ENCODE measurements around the gene EXOC6. TPM values are rescaled to one million over a fixed set of nuclear protein-coding genes. Genes with fewer than 3 reads are reported as not detected.
"Not testable (repeated sequence)": the region's sequence is repeated elsewhere in the genome, so short reads cannot be mapped to it uniquely, and the experiment has no call there.

The EXOC6 gene
- polyA plus RNA-seq, 4 donors, result 16.5 to 22.0 (median 19.0) TPM

- no peak for DNase-seq (ENCODE audit: low read depth in 4 of 4, low spot score in 2 of 4)
Observed at GRCh38 chr10:92929896-92930295, 81.6 kb downstream of the EXOC6 start.

GRCh38 chr10:92931597-92931996 lies 83.3 kb downstream of the EXOC6 start:
- no peak for DNase-seq (ENCODE audit: low read depth in 4 of 4, low spot score in 2 of 4)

- DNase-seq (ENCODE audit: low read depth in 4 of 4, low spot score in 2 of 4), result no peak
Observed at GRCh38 chr10:92937876-92938275, 89.6 kb downstream of the EXOC6 start.

GRCh38 chr10:92938841-92939240 lies 90.5 kb downstream of the EXOC6 start:
- DNase-seq (ENCODE audit: low read depth in 4 of 4, low spot score in 2 of 4), result no peak

GRCh38 chr10:92942226-92942625 lies 93.9 kb downstream of the EXOC6 start:
- no peak for DNase-seq (ENCODE audit: low read depth in 4 of 4, low spot score in 2 of 4)

- no peak for DNase-seq (ENCODE audit: low read depth in 4 of 4, low spot score in 2 of 4)
Observed at GRCh38 chr10:92946491-92946890, 98.2 kb downstream of the EXOC6 start.

- DNase-seq (ENCODE audit: low read depth in 4 of 4, low spot score in 2 of 4), result not testable (repeated sequence)
Observed at GRCh38 chr10:92952573-92952972, 104.3 kb downstream of the EXOC6 start.

- no peak for DNase-seq (ENCODE audit: low read depth in 4 of 4, low spot score in 2 of 4)
Observed at GRCh38 chr10:92957223-92958010, 109.1 kb downstream of the EXOC6 start.

- DNase-seq (ENCODE audit: low read depth in 4 of 4, low spot score in 2 of 4), result no peak
Observed at GRCh38 chr10:92961638-92962037, 113.3 kb downstream of the EXOC6 start.

GRCh38 chr10:92965314-92965713 lies 117.0 kb downstream of the EXOC6 start:
- DNase-seq (ENCODE audit: low read depth in 4 of 4, low spot score in 2 of 4), result peak; percentile 29 to 68 (median 33)

- DNase-seq (ENCODE audit: low read depth in 4 of 4, low spot score in 2 of 4), result no peak
Observed at GRCh38 chr10:92967641-92968040, 119.3 kb downstream of the EXOC6 start.

GRCh38 chr10:92969151-92969550 lies 120.8 kb downstream of the EXOC6 start:
- DNase-seq (ENCODE audit: low read depth in 4 of 4, low spot score in 2 of 4), result no peak

- no peak for DNase-seq (ENCODE audit: low read depth in 4 of 4, low spot score in 2 of 4)
Observed at GRCh38 chr10:92970301-92971070, 122.2 kb downstream of the EXOC6 start.

GRCh38 chr10:92972066-92972870 lies 123.9 kb downstream of the EXOC6 start:
- no peak for DNase-seq (ENCODE audit: low read depth in 4 of 4, low spot score in 2 of 4)

GRCh38 chr10:92972886-92973285 lies 124.6 kb downstream of the EXOC6 start:
- no peak for DNase-seq (ENCODE audit: low read depth in 4 of 4, low spot score in 2 of 4)

GRCh38 chr10:92976278-92976677 lies 128.0 kb downstream of the EXOC6 start:
- not testable (repeated sequence) for DNase-seq (ENCODE audit: low read depth in 4 of 4, low spot score in 2 of 4)

- DNase-seq (ENCODE audit: low read depth in 4 of 4, low spot score in 2 of 4), result no peak
Observed at GRCh38 chr10:92989250-92989649, 140.9 kb downstream of the EXOC6 start.

GRCh38 chr10:92990615-92991014 lies 142.3 kb downstream of the EXOC6 start:
- no peak for DNase-seq (ENCODE audit: low read depth in 4 of 4, low spot score in 2 of 4)

GRCh38 chr10:92991513-92991912 lies 143.2 kb downstream of the EXOC6 start:
- DNase-seq (ENCODE audit: low read depth in 4 of 4, low spot score in 2 of 4), result no peak

- no peak for DNase-seq (ENCODE audit: low read depth in 4 of 4, low spot score in 2 of 4)
Observed at GRCh38 chr10:92993699-92994272, 145.5 kb downstream of the EXOC6 start.

GRCh38 chr10:92995509-92995908 lies 147.2 kb downstream of the EXOC6 start:
- no peak for DNase-seq (ENCODE audit: low read depth in 4 of 4, low spot score in 2 of 4)
